Muscle of back (tissue), 13 donors: ENCODE results near the gene NDRG3. TPM values are rescaled to one million over a fixed set of nuclear protein-coding genes. Genes with fewer than 3 reads are reported as not detected.

ENCODE experiments used
- DNase-seq, 3 donors: peaks; one replicate each; pipeline versions ENCODE4 v3.0.0 to v3.0.0-alpha.2; 2013
- long read RNA-seq, 9 donors: transcript quantifications; one replicate each; lab custom pipeline, GENCODE V29; 2026
- polyA plus RNA-seq, 10 donors: library from polyadenylated mRNA; unstranded; fragments of 120-200 nt; gene quantifications; one replicate each; pipeline ENCODE4 v1.2.1, GENCODE V29; 2013; ENCODE audit not compliant: insufficient read length in 10 of 10

The NDRG3 gene
- polyA plus RNA-seq: 10 to 100 TPM; 14.0 to 21.4 (median 18.5) TPM
- long read RNA-seq, donor 1, transcript NDRG3-201 (16 exons, 2,964 nt): major isoform, 7 of 8 reads
- long read RNA-seq, donor 1, partial matches to known transcripts: 0 of 8 reads
- long read RNA-seq, donor 1, other reads (novel, unspliced or antisense): 0 of 8 reads
- long read RNA-seq, donor 2, partial matches to known transcripts: 0 of 1 reads
- long read RNA-seq, donor 2, other reads (novel, unspliced or antisense): 0 of 1 reads
- long read RNA-seq, donor 3: 0 reads
- long read RNA-seq, donor 4, partial matches to known transcripts: 0 of 1 reads
- long read RNA-seq, donor 4, other reads (novel, unspliced or antisense): 0 of 1 reads
- long read RNA-seq, donor 5, partial matches to known transcripts: 0 of 2 reads
- long read RNA-seq, donor 5, other reads (novel, unspliced or antisense): 0 of 2 reads
- long read RNA-seq, donor 6, partial matches to known transcripts: 0 of 3 reads
- long read RNA-seq, donor 6, other reads (novel, unspliced or antisense): 0 of 3 reads
- long read RNA-seq, donor 7: 0 reads
- long read RNA-seq, donor 8, partial matches to known transcripts: 0 of 3 reads
- long read RNA-seq, donor 8, other reads (novel, unspliced or antisense): 0 of 3 reads
- long read RNA-seq, donor 9: 0 reads

GRCh38 chr20:36745927-36746659 is at the start of gene NDRG3:
NDRG3 (minus strand) TSS chr20:36746090; CDS start chr20:36721735, 24,355 bp downstream.
- peak; percentile 92 to 97 (median 95) for DNase-seq

- no peak for DNase-seq
Observed at GRCh38 chr20:36794116-36794474, 48.2 kb upstream of the NDRG3 start.

- DNase-seq: no peak
Observed at GRCh38 chr20:36793294-36794115, 47.6 kb upstream of the NDRG3 start.

- DNase-seq: peak in 1 of 3 donors; percentile 18
Observed at GRCh38 chr20:36792422-36792821, 46.5 kb upstream of the NDRG3 start.

- no peak for DNase-seq
Observed at GRCh38 chr20:36791862-36792261, 46.0 kb upstream of the NDRG3 start.

- DNase-seq: no peak
Observed at GRCh38 chr20:36786663-36787062, 40.8 kb upstream of the NDRG3 start.

GRCh38 chr20:36786246-36786645 is 40.4 kb upstream of the NDRG3 start:
- DNase-seq: no peak

GRCh38 chr20:36785308-36785707 is 39.4 kb upstream of the NDRG3 start:
- no peak for DNase-seq

- DNase-seq: no peak
Observed at GRCh38 chr20:36784900-36785299, 39.0 kb upstream of the NDRG3 start.

- DNase-seq: no peak
Observed at GRCh38 chr20:36784116-36784515, 38.2 kb upstream of the NDRG3 start.

GRCh38 chr20:36779656-36780025 is 33.8 kb upstream of the NDRG3 start:
- DNase-seq: no peak

GRCh38 chr20:36778831-36779655 is 33.2 kb upstream of the NDRG3 start:
- no peak for DNase-seq

GRCh38 chr20:36777576-36777975 is 31.7 kb upstream of the NDRG3 start:
- DNase-seq: no peak

- peak; percentile 40 to 86 (median 64) for DNase-seq
Observed at GRCh38 chr20:36777167-36777566, 31.3 kb upstream of the NDRG3 start.

GRCh38 chr20:36775826-36776225 is 29.9 kb upstream of the NDRG3 start:
- DNase-seq: no peak

GRCh38 chr20:36775196-36775595 is 29.3 kb upstream of the NDRG3 start:
- no peak for DNase-seq

GRCh38 chr20:36773597-36774390 is 27.9 kb upstream of the NDRG3 start, which contains the start of gene DSN1:
DSN1 (minus strand) TSS chr20:36773763; CDS start chr20:36771458, 2,305 bp downstream.
- DNase-seq: peak; percentile 97 to 99 (median 99)

- peak in 1 of 3 donors; percentile 29 for DNase-seq
Observed at GRCh38 chr20:36773107-36773596, 27.3 kb upstream of the NDRG3 start.

- no peak for DNase-seq
Observed at GRCh38 chr20:36770680-36771079, 24.8 kb upstream of the NDRG3 start.
